B cell (primary cell): ENCODE results near the gene MATR3. TPM values are rescaled to one million over a fixed set of nuclear protein-coding genes. Genes with fewer than 3 reads are reported as not detected.
A peak's percentile ranks its signal among the peaks of the same experiment; 100 is the strongest.

Experiments used
- ATAC-seq: fragments of 200-7000 bp; cut with Tn5 transposase; one replicate; pipeline ENCODE4 v1.10.0; 2021; ENCODE audit warnings: low read depth, mild to moderate bottlenecking, moderate number of reproducible peaks, moderate library complexity
- CTCF ChIA-PET: fragments of 350-600 bp; sonication (Branson Sonifier 250); formaldehyde crosslinking; loops from one replicate; lab custom pipeline; 2021; ENCODE audit warnings: antibody characterized with exemption, inconsistent platforms; lab: Charles Lee
- POLR2A ChIA-PET: fragments of 350-600 bp; sonication (Branson Sonifier 250); formaldehyde crosslinking; loops from one replicate; lab custom pipeline; 2021; ENCODE audit warnings: antibody characterized with exemption; lab: Charles Lee
- DNase-seq: peaks from one replicate; pipeline ENCODE4 v3.0.0; 2013
- H2AFZ ChIP-seq: 2 replicates; pipeline ENCODE4 v1.6.1; 2012; ENCODE audit warnings: mild to moderate bottlenecking, low read depth, low read length; ENCODE audit not compliant: insufficient read depth, poor library complexity, severe bottlenecking
- H3K27ac ChIP-seq, 2 donors: 1 replicate in 1 of 2; 2 replicates in 1 of 2; pipeline ENCODE4 v1.5.1; 2012 to 2013; ENCODE audit warnings: low read length in 2 of 2, mild to moderate bottlenecking in 2 of 2, moderate library complexity in 1 of 2
- H3K27me3 ChIP-seq, 4 experiments: fragments of 200-600 bp in 1 of 4; sonication (generic) in 1 of 4; replicated peaks in 1 of 4; 1 replicate in 2 of 4; 2 replicates in 2 of 4; pipeline versions ENCODE4 v1.6.1 to v1.7.0; 2013 to 2016; ENCODE audit warnings: low read length in 3 of 4, mild to moderate bottlenecking in 2 of 4, mixed read lengths in 1 of 4, moderate library complexity in 1 of 4; ENCODE audit not compliant: insufficient read depth in 4 of 4, control insufficient read depth in 3 of 4; ENCODE audit errors: control extremely low read depth in 1 of 4
- H3K36me3 ChIP-seq, 2 experiments: replicated peaks in 1 of 2; 1 replicate in 1 of 2; 2 replicates in 1 of 2; pipeline versions ENCODE4 v1.6.1 to v1.7.1; 2013; ENCODE audit warnings: low read length in 1 of 2; ENCODE audit not compliant: insufficient read depth in 2 of 2, control insufficient read depth in 1 of 2; ENCODE audit errors: control extremely low read depth in 1 of 2, extremely low read depth in 1 of 2
- H3K4me1 ChIP-seq, 2 donors: fragments of 200-600 bp in 1 of 2; sonication (generic) in 1 of 2; 1 replicate in 1 of 2; 2 replicates in 1 of 2; pipeline versions ENCODE4 v1.5.1 to v1.6.1; 2013 to 2017; ENCODE audit warnings: low read length in 2 of 2; ENCODE audit not compliant: control insufficient read depth in 2 of 2, insufficient read depth in 2 of 2
- H3K4me2 ChIP-seq: replicated peaks from 2 replicates; pipeline ENCODE3; 2012; ENCODE audit warnings: mild to moderate bottlenecking, low read depth, low read length; ENCODE audit not compliant: poor library complexity, severe bottlenecking
- H3K4me3 ChIP-seq, 5 experiments: fragments of 200-600 bp in 1 of 5; sonication (generic) in 1 of 5; 1 replicate in 3 of 5; 2 replicates in 2 of 5; pipeline versions ENCODE4 v1.5.1 to v1.7.0; 2011 to 2016; ENCODE audit warnings: low read length in 4 of 5, mild to moderate bottlenecking in 4 of 5, low read depth in 2 of 5, control low read depth in 1 of 5, moderate library complexity in 1 of 5; ENCODE audit not compliant: insufficient read depth in 1 of 5; ENCODE audit errors: control extremely low read depth in 1 of 5, extremely low read depth in 1 of 5
- H3K79me2 ChIP-seq: fragments of 200-600 bp; sonication (generic); one replicate; pipeline ENCODE4 v1.6.0; 2016; ENCODE audit warnings: low read length; ENCODE audit not compliant: control insufficient read depth, insufficient read depth
- H3K9ac ChIP-seq: fragments of 200-600 bp; sonication (generic); 2 replicates; pipeline ENCODE4 v1.6.1; 2017; ENCODE audit warnings: mild to moderate bottlenecking, low read length, moderate library complexity
- H3K9me3 ChIP-seq, 3 donors: one replicate each; pipeline versions ENCODE4 v1.6.1 to v1.7.1; 2013; ENCODE audit warnings: low read length in 2 of 3; ENCODE audit not compliant: control insufficient read depth in 2 of 3, insufficient read depth in 1 of 3; ENCODE audit errors: control extremely low read depth in 1 of 3
- H4K20me1 ChIP-seq: 2 replicates; pipeline ENCODE4 v1.6.0; 2012; ENCODE audit warnings: mild to moderate bottlenecking, low read length; ENCODE audit not compliant: insufficient read depth, control insufficient read depth, poor library complexity, severe bottlenecking
- H3K27ac Mint-ChIP-seq: one replicate; pipeline ENCODE4 v1.8.0; 2021; ENCODE audit warnings: mixed read lengths
- H3K27me3 Mint-ChIP-seq: one replicate; pipeline ENCODE4 v1.8.0; 2021; ENCODE audit warnings: mixed read lengths
- H3K4me1 Mint-ChIP-seq: one replicate; pipeline ENCODE4 v1.8.0; 2021; ENCODE audit warnings: mixed read lengths
- H3K4me3 Mint-ChIP-seq: one replicate; pipeline ENCODE4 v1.8.0; 2021; ENCODE audit warnings: mixed read lengths
- H3K9me3 Mint-ChIP-seq: one replicate; pipeline ENCODE4 v1.8.0; 2022; ENCODE audit warnings: mixed read lengths; ENCODE audit not compliant: insufficient read depth
- CTCF ChIP-seq: fragments of 200-600 bp; IDR thresholded peaks from one replicate; pipeline ENCODE4 v1.8.0; 2022; ENCODE audit warnings: antibody characterized with exemption, mild to moderate bottlenecking
- EZH2 ChIP-seq: IDR thresholded peaks from 2 replicates; pipeline ENCODE4 v1.6.1; 2012; ENCODE audit warnings: borderline replicate concordance, low read depth, mild to moderate bottlenecking, moderate library complexity, low read length; ENCODE audit not compliant: insufficient read depth, poor library complexity, severe bottlenecking
- WGBS: methylation state at CpG from one replicate; pipeline ENCODE4 v1.1.5; 2013; ENCODE audit warnings: missing lambda C conversion rate; ENCODE audit not compliant: insufficient coverage; 5-methylcytosine and 5-hydroxymethylcytosine counted together
- intact Hi-C: fragments of 100-400 bp; cut with micrococcal nuclease; formaldehyde crosslinking; loops from one replicate; pipeline ENCODE4 v1.10.0; 2022
- polyA plus RNA-seq: library from polyadenylated mRNA; depleted of rRNA; stranded (reverse); fragments of >200 nt; gene quantifications from 2 replicates; pipeline ENCODE4 v1.2.3, GENCODE V29; 2012
- total RNA-seq, 2 donors: library from RNA; stranded (reverse); fragments of 120-200 nt in 1 of 2; gene quantifications; 1 replicate in 1 of 2; 2 replicates in 1 of 2; pipeline versions ENCODE4 v1.2.3 to v1.2.4, GENCODE V29; 2013 to 2022

The MATR3 gene
- total and polyA plus RNA-seq, 2 donors (not counting 1 experiment from before 2014, with no cell fraction given), result 76.7 to 243 TPM

DNA sequence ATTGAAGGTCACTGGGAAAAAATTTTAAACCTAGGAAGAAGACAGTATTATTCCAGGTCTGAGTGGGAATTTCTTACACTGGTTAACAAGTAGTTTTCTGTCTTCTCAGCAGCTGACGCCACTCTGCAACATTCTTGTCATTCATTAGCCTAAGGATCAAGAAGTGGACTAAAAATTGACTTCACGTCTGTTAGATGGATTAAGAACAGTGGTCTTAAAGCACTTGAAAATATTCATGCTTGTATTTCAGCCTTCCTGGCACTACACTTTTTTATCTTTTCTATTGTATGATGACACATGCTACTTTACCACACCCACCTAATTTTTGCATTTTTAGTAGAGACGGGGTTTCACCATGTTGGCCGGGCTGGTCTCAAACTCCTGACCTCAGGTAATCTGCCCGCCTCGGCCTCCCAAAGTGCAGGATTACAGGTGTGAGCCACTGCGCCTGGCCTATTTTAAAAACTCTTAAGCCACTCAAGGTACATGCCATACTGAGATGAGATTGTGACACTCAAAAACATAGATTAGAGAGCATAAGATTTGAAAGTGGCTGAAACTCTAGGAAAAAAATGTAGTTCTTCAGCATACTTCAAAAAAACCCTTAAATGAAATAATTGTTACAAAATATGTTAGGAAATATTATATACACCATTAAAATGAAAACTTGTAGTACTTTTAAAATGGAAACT is 8.4 kb downstream of the MATR3 start:
- Histone ChIP-seq H3K27ac (peak overlapping the region in 1 of 2 donors; percentile 61), H3K27me3 (no peaks in the 10 kb centered on the region), H3K9me3 (no peaks in the 10 kb centered on the region), H4K20me1 (peaks cover 98% of the 10 kb centered on the region), H3K4me1 (peaks cover 64 to 81% of the 10 kb centered on the region in 2 donors), H3K4me2 (no peak overlapping the region), H3K36me3 (no peaks in the 10 kb centered on the region), H3K79me2 (peaks cover 100% of the 10 kb centered on the region), H2AFZ (no peak overlapping the region), H3K4me3 (no peak overlapping the region), H3K9ac (no peak overlapping the region)
- H3K4me1 Mint-ChIP-seq, result peaks cover 83% of the 10 kb centered on the region
- CTCF ChIA-PET, result interaction anchor here (0.7 to 0.8 kb wide), 2 partner anchors 210 to 264 kb away, joined by 3 to 5 read pairs; no protein-coding TSS in a partner anchor
- intact Hi-C loops, result no loop called here
- ATAC-seq, result no peak
- POLR2A ChIA-PET, result no interaction called here
- WGBS, result no CpG with 5 or more reads among the region's 7 CpGs
- peak overlapping the region; percentile 53 for H3K27ac Mint-ChIP-seq
- TF ChIP-seq EZH2 (no peak), CTCF (no peak)
- H3K4me3 Mint-ChIP-seq, result peak overlapping the region; percentile 54
- H3K9me3 Mint-ChIP-seq, result no peaks in the 10 kb centered on the region
- H3K27me3 Mint-ChIP-seq, result no peaks in the 10 kb centered on the region
- DNase-seq, result no peak
